Endothelial cell of umbilical vein (primary cell): ENCODE results near the gene NME7. TPM values are rescaled to one million over a fixed set of nuclear protein-coding genes. Genes with fewer than 3 reads are reported as not detected.

ENCODE experiments used
- BruUV-seq: library from RNA; stranded (reverse); fragments of 400-500 nt; replicated peaks from 2 replicates; lab custom pipeline; 2021; lab: Mats Ljungman, UMichigan
- CTCF ChIA-PET: fragments of 300-600, 350-600 bp; sonication (Branson Sonifier 250); formaldehyde crosslinking; loops from one replicate; lab custom pipeline; 2021; ENCODE audit warnings: antibody characterized with exemption, inconsistent platforms; lab: Charles Lee
- POLR2A ChIA-PET: fragments of 300-600, 350-600 bp; sonication (Branson Sonifier 250); formaldehyde crosslinking; loops from one replicate; lab custom pipeline; 2021; ENCODE audit warnings: antibody characterized with exemption, inconsistent platforms; lab: Charles Lee
- DNase-seq: peaks from one replicate; pipeline ENCODE4 v3.0.0-alpha.2; 2011; ENCODE audit warnings: low read depth, low spot score
- FAIRE-seq: peaks from 2 replicates; lab custom pipeline; 2011; peaks lifted over from hg19 to GRCh38; lab: Jason Lieb, UNC
- H2AFZ ChIP-seq: 2 replicates; pipeline ENCODE4 v1.6.0; 2012; ENCODE audit warnings: low read depth, low read length, control low read depth, inconsistent platforms
- H3K27ac ChIP-seq: 2 replicates; pipeline ENCODE4 v1.5.1; 2011; ENCODE audit warnings: low read depth, mild to moderate bottlenecking, control low read depth, low read length, moderate library complexity; ENCODE audit not compliant: insufficient read depth
- H3K27me3 ChIP-seq, 2 experiments: 2 replicates each; pipeline versions ENCODE4 v1.6.0 to v1.6.1; 2011; ENCODE audit warnings: low read length in 2 of 2, mixed read lengths in 1 of 2; ENCODE audit not compliant: control insufficient read depth in 2 of 2, insufficient read depth in 2 of 2
- H3K36me3 ChIP-seq, 2 experiments: 2 replicates in 1 of 2; 3 replicates in 1 of 2; pipeline ENCODE4 v1.5.1; 2011; ENCODE audit warnings: low read length in 2 of 2, mild to moderate bottlenecking in 1 of 2, moderate library complexity in 1 of 2; ENCODE audit not compliant: control insufficient read depth in 2 of 2, insufficient read depth in 2 of 2; ENCODE audit errors: extremely low read depth in 1 of 2
- H3K4me1 ChIP-seq: 3 replicates; pipeline ENCODE4 v1.5.1; 2011; ENCODE audit warnings: mild to moderate bottlenecking, low read length; ENCODE audit not compliant: control insufficient read depth, insufficient read depth; ENCODE audit errors: extremely low read depth
- H3K4me2 ChIP-seq: 2 replicates; pipeline ENCODE4 v1.6.1; 2011; ENCODE audit warnings: low read length, control low read depth, mixed read lengths; ENCODE audit not compliant: insufficient read depth
- H3K4me3 ChIP-seq, 3 experiments: fragments of 200-600 bp in 1 of 3; sonication (generic), shearing (Covaris generic) in 1 of 3; replicated peaks in 1 of 3; 2 replicates each; pipeline ENCODE4 v1.5.1; 2011 to 2016; ENCODE audit warnings: control low read depth in 3 of 3, low read length in 3 of 3, mild to moderate bottlenecking in 2 of 3, inconsistent platforms in 1 of 3, low read depth in 1 of 3, moderate library complexity in 1 of 3; ENCODE audit not compliant: insufficient read depth in 1 of 3
- H3K79me2 ChIP-seq: 2 replicates; pipeline ENCODE4 v1.6.0; 2012; ENCODE audit warnings: low read length, inconsistent platforms; ENCODE audit not compliant: control insufficient read depth, insufficient read depth
- H3K9ac ChIP-seq: replicated peaks from 2 replicates; pipeline ENCODE3; 2011; ENCODE audit warnings: low read length, control low read depth; ENCODE audit not compliant: insufficient read depth; ENCODE audit errors: extremely low read depth
- H3K9me1 ChIP-seq: replicated peaks from 3 replicates; pipeline ENCODE4 v1.6.0; 2011; ENCODE audit warnings: mild to moderate bottlenecking, low read length; ENCODE audit not compliant: control insufficient read depth, insufficient read depth; ENCODE audit errors: extremely low read depth
- H3K9me3 ChIP-seq: replicated peaks from 2 replicates; pipeline ENCODE4 v1.5.1; 2012; ENCODE audit warnings: low read length, inconsistent platforms; ENCODE audit not compliant: control insufficient read depth, insufficient read depth
- H4K20me1 ChIP-seq: replicated peaks from 2 replicates; pipeline ENCODE3; 2011; ENCODE audit warnings: mild to moderate bottlenecking, low read length; ENCODE audit not compliant: control insufficient read depth, insufficient read depth; ENCODE audit errors: extremely low read depth
- EZH2 ChIP-seq: IDR thresholded peaks from 2 replicates; pipeline ENCODE4 v1.6.1; 2012; ENCODE audit warnings: borderline replicate concordance, low read depth, mild to moderate bottlenecking, moderate library complexity, low read length, inconsistent platforms; ENCODE audit not compliant: severe bottlenecking
- FOS ChIP-seq: IDR thresholded peaks from 2 replicates; pipeline ENCODE4 v1.6.1; 2011; ENCODE audit warnings: mild to moderate bottlenecking, low read length, moderate library complexity, borderline replicate concordance; ENCODE audit not compliant: insufficient read depth
- GATA2 ChIP-seq: IDR thresholded peaks from 2 replicates; pipeline ENCODE4 v1.7.0; 2011; ENCODE audit warnings: low read depth, mild to moderate bottlenecking, moderate library complexity, mixed read lengths, low read length; ENCODE audit not compliant: insufficient read length, insufficient read depth
- JUN ChIP-seq: IDR thresholded peaks from 2 replicates; pipeline ENCODE4 v1.6.1; 2011; ENCODE audit warnings: borderline replicate concordance, low read depth; ENCODE audit not compliant: insufficient read length, insufficient read depth
- MAX ChIP-seq: IDR thresholded peaks from 2 replicates; pipeline ENCODE4 v1.6.1; 2011; ENCODE audit not compliant: insufficient read depth, insufficient read length
- MYC ChIP-seq: IDR thresholded peaks from one replicate; pipeline ENCODE4 v1.6.1; 2011; ENCODE audit warnings: mild to moderate bottlenecking, low read depth, low read length
- POLR2A ChIP-seq: IDR thresholded peaks from 2 replicates; pipeline ENCODE4 v1.6.1; 2012; ENCODE audit warnings: low read depth, mild to moderate bottlenecking, control low read depth, low read length
- POLR2AphosphoS5 ChIP-seq: IDR thresholded peaks from 2 replicates; pipeline ENCODE4 v1.6.1; 2012; ENCODE audit warnings: low read depth, mild to moderate bottlenecking, control low read depth, low read length, moderate library complexity; ENCODE audit not compliant: insufficient read depth
- dilution Hi-C: fragments of 300-500 bp; cut with MboI; formaldehyde crosslinking; loops from one replicate; pipeline ENCODE4 v1.15.0; 2019; ENCODE audit warnings: low sequenced_read_pairs; ENCODE audit not compliant: extremely low pct_ligation_motif_present
- intact Hi-C: fragments of 100-400 bp; cut with micrococcal nuclease; formaldehyde crosslinking; loops from one replicate; pipeline ENCODE4 v1.10.0; 2022
- polyA plus RNA-seq, 4 experiments: library from polyadenylated mRNA; depleted of rRNA in 3 of 4; stranded (reverse) in 3 of 4; unstranded in 1 of 4; fragments of >200 nt; gene quantifications; 2 replicates each; pipeline versions ENCODE4 v1.2.1 to v1.2.3, GENCODE V29; 2011 to 2012; ENCODE audit warnings: missing spikeins in 1 of 4
- total RNA-seq: library from RNA; stranded (reverse); gene quantifications from 2 replicates; pipeline ENCODE4 v1.2.3, GENCODE V29; 2021
- TF ChIP-seq, protein P1 (sequence below), 2 donors: IDR thresholded peaks; 1 replicate in 1 of 2; 2 replicates in 1 of 2; pipeline ENCODE4 v1.5.1; 2011; ENCODE audit warnings: low read length in 2 of 2, mild to moderate bottlenecking in 2 of 2, moderate library complexity in 2 of 2, control low read depth in 1 of 2, inconsistent platforms in 1 of 2, low read depth in 1 of 2; ENCODE audit not compliant: insufficient read depth in 1 of 2; ENCODE audit errors: extremely low read depth in 1 of 2

The NME7 gene
- total and polyA plus RNA-seq, 2 donors (not counting 3 experiments of a cell fraction or from before 2014, with no cell fraction given) = 16.5 to 25.3 TPM

- Histone ChIP-seq H3K27ac (no peak overlapping the region), H3K36me3 (no peaks in the 10 kb centered on the region), H3K9me1 (no peaks in the 10 kb centered on the region), H4K20me1 (no peaks in the 10 kb centered on the region), H3K9ac (no peak overlapping the region), H3K27me3 (no peaks in the 10 kb centered on the region), H3K9me3 (no peaks in the 10 kb centered on the region), H3K4me2 (no peak overlapping the region), H3K4me1 (no peaks in the 10 kb centered on the region), H3K79me2 (no peaks in the 10 kb centered on the region), H3K4me3 (no peak overlapping the region), H2AFZ (no peak overlapping the region)
- no peak for DNase-seq
- no TSS peak for BruUV-seq
- peak; percentile 8 for FAIRE-seq
- dilution Hi-C loops = no loop called here
- no peak for TF ChIP-seq MAX
- peak; percentile 14 for TF ChIP-seq JUN
- intact Hi-C loops = loop anchor here (10.0 kb wide), 1 partner anchor 534 kb away; no protein-coding TSS in a partner anchor
- ChIA-PET POLR2A (interaction anchor here (0.5 kb wide), 1 partner anchor 846 kb away, joined by 8 read pairs; no protein-coding TSS in a partner anchor), CTCF (interaction anchor here (2.2 kb wide), 1 partner anchor 209 kb away, joined by 7 read pairs; no protein-coding TSS in a partner anchor)
Observed at GRCh38 chr1:169138866-169139670, 228.5 kb downstream of the NME7 start.

DNA sequence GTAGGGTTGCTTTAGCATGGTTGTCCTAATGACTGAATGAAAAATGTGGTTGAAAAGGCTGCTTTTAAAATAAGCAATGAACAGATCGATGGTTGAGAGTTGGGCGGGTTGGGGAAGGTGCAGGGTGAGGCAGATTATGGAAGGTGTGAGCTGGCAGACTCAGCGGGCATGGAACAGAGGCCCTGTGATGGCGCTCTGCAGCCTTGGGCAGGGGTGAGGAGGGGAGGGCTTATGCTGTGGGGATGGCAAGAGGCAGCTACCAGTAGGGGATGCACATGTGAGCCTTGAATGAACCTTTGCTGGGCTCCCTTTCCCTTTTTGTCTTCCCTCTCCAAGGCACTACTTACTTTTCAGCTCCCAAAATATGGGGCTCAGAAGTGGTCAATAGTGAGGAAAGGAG is 230.2 kb downstream of the NME7 start:
- no peak for DNase-seq
- dilution Hi-C loops = no loop called here
- no peak for FAIRE-seq
- H3K36me3 ChIP-seq = no peaks in the 10 kb centered on the region
- H2AFZ ChIP-seq = no peak overlapping the region
- no peaks in the 10 kb centered on the region for H3K27me3 ChIP-seq
- H3K4me2 ChIP-seq = no peak overlapping the region
- no peaks in the 10 kb centered on the region for H4K20me1 ChIP-seq
- no TSS peak for BruUV-seq
- POLR2A ChIA-PET = no interaction called here
- no peak overlapping the region for H3K4me3 ChIP-seq
- TF ChIP-seq FOS (no peak), POLR2A (no peak), MYC (no peak), POLR2AphosphoS5 (no peak), MAX (no peak), GATA2 (no peak), EZH2 (no peak), JUN (no peak)
- TF ChIP-seq, protein P1, sequence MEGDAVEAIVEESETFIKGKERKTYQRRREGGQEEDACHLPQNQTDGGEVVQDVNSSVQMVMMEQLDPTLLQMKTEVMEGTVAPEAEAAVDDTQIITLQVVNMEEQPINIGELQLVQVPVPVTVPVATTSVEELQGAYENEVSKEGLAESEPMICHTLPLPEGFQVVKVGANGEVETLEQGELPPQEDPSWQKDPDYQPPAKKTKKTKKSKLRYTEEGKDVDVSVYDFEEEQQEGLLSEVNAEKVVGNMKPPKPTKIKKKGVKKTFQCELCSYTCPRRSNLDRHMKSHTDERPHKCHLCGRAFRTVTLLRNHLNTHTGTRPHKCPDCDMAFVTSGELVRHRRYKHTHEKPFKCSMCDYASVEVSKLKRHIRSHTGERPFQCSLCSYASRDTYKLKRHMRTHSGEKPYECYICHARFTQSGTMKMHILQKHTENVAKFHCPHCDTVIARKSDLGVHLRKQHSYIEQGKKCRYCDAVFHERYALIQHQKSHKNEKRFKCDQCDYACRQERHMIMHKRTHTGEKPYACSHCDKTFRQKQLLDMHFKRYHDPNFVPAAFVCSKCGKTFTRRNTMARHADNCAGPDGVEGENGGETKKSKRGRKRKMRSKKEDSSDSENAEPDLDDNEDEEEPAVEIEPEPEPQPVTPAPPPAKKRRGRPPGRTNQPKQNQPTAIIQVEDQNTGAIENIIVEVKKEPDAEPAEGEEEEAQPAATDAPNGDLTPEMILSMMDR (IDR thresholded peaks at IDR 0.05; ENCODE audit: extremely low read depth in 1 of 2, insufficient read depth in 1 of 2, low read depth in 1 of 2, low read length in 2 of 2) = no peak
- CTCF ChIA-PET = interaction anchor here (1.0 to 2.2 kb wide), 2 partner anchors 211 to 534 kb away, joined by 3 to 7 read pairs; no protein-coding TSS in a partner anchor
- H3K9ac ChIP-seq = no peak overlapping the region
- no peak overlapping the region for H3K27ac ChIP-seq
- H3K9me3 ChIP-seq = no peaks in the 10 kb centered on the region
- no peaks in the 10 kb centered on the region for H3K79me2 ChIP-seq
- H3K9me1 ChIP-seq = no peaks in the 10 kb centered on the region
- intact Hi-C loops = loop anchor here (10.0 kb wide), 1 partner anchor 533 kb away; no protein-coding TSS in a partner anchor
- no peaks in the 10 kb centered on the region for H3K4me1 ChIP-seq
